ENCODE results near the gene TMPRSS4. TPM values are rescaled to one million over a fixed set of nuclear protein-coding genes. Genes with fewer than 3 reads are reported as not detected.

Gene TMPRSS4
- total RNA-seq, 3 donors from 2014 or later (not counting 1 experiment from before 2014, with no cell fraction given) = not detected

DNA sequence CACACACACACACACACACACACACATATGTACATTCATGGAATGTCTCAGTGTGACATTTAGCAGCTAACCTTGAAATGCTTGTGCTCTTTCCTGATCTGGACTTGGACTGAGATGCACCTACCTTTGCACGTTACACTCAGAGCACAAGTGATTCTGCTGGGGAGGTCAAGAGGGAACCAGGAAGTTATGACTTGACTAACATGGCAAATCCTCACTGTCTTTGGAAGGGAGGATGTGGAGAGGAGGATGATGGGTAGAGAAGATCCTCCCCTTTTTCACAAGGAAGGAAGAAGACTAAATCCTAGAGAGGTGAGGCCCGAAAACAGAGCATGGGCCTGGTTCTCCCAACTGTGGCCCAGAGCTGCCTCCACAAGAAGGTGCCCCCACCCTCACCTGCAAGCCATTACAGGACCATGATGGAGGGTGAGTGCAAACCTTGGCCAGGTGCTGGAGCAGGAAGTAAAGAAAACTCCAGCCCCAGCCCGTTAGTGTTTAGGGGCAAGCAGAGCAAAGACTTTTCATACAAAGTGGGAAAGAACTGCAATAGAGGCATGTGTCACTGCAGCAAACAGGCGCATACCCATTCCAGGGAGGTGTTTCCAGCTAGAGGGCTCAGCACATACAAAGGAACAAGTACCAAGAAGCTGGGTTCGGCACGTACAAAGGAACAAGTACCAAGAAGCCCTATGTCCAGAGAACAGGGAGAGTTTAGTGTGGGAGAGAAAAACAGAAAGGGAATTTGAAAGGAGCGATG, 49.4 kb downstream of the TMPRSS4 start:
- Mint-ChIP-seq H3K27ac (no peak overlapping the region), H3K4me3 (no peak overlapping the region), H3K36me3 (no peaks in the 10 kb centered on the region), H3K9me3 (no peaks in the 10 kb centered on the region), H3K4me1 (no peaks in the 10 kb centered on the region), H3K27me3 (ENCODE audit: low read depth in 2 of 2) (peaks cover 0 to 10% of the 10 kb centered on the region in 2 donors)
- DNase-seq (no peak), ATAC-seq (no peak)
- H3K27me3 ChIP-seq (ENCODE audit: control insufficient read depth, insufficient read depth, low read length) = no peaks in the 10 kb centered on the region
- no peaks in the 10 kb centered on the region for H3K36me3 ChIP-seq (ENCODE audit: control insufficient read depth, insufficient read depth, low read length)
- WGBS (ENCODE audit: insufficient coverage) = 87% methylated on average over 7 of the region's 7 CpGs
- TF ChIP-seq, protein P1, sequence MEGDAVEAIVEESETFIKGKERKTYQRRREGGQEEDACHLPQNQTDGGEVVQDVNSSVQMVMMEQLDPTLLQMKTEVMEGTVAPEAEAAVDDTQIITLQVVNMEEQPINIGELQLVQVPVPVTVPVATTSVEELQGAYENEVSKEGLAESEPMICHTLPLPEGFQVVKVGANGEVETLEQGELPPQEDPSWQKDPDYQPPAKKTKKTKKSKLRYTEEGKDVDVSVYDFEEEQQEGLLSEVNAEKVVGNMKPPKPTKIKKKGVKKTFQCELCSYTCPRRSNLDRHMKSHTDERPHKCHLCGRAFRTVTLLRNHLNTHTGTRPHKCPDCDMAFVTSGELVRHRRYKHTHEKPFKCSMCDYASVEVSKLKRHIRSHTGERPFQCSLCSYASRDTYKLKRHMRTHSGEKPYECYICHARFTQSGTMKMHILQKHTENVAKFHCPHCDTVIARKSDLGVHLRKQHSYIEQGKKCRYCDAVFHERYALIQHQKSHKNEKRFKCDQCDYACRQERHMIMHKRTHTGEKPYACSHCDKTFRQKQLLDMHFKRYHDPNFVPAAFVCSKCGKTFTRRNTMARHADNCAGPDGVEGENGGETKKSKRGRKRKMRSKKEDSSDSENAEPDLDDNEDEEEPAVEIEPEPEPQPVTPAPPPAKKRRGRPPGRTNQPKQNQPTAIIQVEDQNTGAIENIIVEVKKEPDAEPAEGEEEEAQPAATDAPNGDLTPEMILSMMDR (IDR thresholded peaks at IDR 0.05) = no peak
- H3K9me3 ChIP-seq (ENCODE audit: control insufficient read depth, insufficient read depth, low read length) = no peaks in the 10 kb centered on the region
- intact Hi-C loops (cut with micrococcal nuclease) = no loop called here
- H3K4me3 ChIP-seq (ENCODE audit: low read length) = no peak overlapping the region
- H3K4me1 ChIP-seq (ENCODE audit: control insufficient read depth, insufficient read depth, low read length) = peaks cover 3% of the 10 kb centered on the region
- H3K27ac ChIP-seq (ENCODE audit: low read length) = no peak overlapping the region

DNA sequence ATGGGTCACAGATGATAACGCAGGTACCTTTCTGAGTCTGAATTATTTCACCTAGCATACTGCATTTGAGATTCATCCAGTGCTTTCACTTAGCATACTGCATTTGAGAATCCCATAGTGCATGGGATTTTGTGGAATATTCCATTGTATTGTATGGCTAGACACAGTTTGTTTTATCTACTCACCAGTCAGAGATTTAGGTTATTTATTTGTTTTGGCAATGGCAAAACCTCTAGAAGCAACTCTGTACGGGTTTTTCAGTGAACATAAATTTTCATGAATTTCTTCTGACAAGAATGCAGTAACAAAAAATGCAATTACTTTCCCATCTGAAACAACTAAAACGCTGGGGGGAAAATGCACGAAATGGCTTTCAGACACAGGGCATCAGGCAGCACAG, 51.4 kb downstream of the TMPRSS4 start:
- Mint-ChIP-seq H3K9me3 (no peaks in the 10 kb centered on the region), H3K4me1 (no peaks in the 10 kb centered on the region), H3K27ac (no peak overlapping the region), H3K36me3 (no peaks in the 10 kb centered on the region), H3K27me3 (ENCODE audit: low read depth in 2 of 2) (peaks cover 0 to 8% of the 10 kb centered on the region in 2 donors), H3K4me3 (no peak overlapping the region)
- intact Hi-C loops (cut with micrococcal nuclease) = no loop called here
- no peak overlapping the region for H3K4me3 ChIP-seq (ENCODE audit: low read length)
- no peaks in the 10 kb centered on the region for H3K27me3 ChIP-seq (ENCODE audit: control insufficient read depth, insufficient read depth, low read length)
- no peak overlapping the region for H3K27ac ChIP-seq (ENCODE audit: low read length)
- no peak for DNase-seq
- WGBS (ENCODE audit: insufficient coverage) = 74% methylated on average over 4 of the region's 4 CpGs
- peaks cover 3% of the 10 kb centered on the region for H3K4me1 ChIP-seq (ENCODE audit: control insufficient read depth, insufficient read depth, low read length)
- no peaks in the 10 kb centered on the region for H3K36me3 ChIP-seq (ENCODE audit: control insufficient read depth, insufficient read depth, low read length)
- H3K9me3 ChIP-seq (ENCODE audit: control insufficient read depth, insufficient read depth, low read length) = no peaks in the 10 kb centered on the region
- TF ChIP-seq, protein P1 (IDR thresholded peaks at IDR 0.05) = no peak
- no peak for ATAC-seq

DNA sequence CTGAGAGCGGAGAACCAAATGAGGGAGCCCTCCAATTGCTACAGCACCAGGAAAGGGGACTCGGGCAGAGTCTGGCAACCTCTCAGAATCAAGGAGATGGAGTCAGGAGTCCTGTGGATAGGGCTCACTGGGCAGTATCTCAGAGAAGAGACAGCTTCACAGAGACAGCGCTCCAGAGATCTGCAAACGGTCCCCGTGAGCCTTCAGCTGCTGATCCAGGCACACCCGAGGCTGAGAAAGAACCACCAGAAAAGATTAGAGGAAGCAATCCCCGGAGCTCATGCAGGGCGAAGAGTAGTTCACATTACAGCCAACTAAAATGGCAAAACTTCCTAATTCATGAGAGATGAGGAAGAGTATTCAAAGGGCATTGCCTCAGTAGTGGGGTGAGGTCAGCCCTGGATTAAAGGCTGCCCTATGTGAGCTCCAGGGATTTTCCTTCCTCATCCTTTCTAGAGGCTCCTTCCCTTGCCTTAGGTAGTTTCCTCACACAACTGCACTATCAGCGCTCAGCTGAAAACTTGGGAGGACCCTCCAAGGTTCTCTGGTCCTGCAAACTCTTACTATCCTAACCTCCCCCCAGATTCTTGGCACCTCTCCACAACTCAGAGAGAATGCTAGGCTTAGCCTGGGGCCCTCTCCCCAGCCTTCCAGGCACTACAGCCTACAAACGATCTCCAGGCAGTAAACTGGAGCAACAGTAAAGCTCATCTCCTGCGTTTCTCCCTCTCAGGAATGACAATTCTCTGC, 52.0 kb downstream of the TMPRSS4 start:
- Histone ChIP-seq H3K36me3 (ENCODE audit: control insufficient read depth, insufficient read depth, low read length) (no peaks in the 10 kb centered on the region), H3K27me3 (ENCODE audit: control insufficient read depth, insufficient read depth, low read length) (no peaks in the 10 kb centered on the region), H3K4me3 (ENCODE audit: low read length) (no peak overlapping the region), H3K27ac (ENCODE audit: low read length) (no peak overlapping the region), H3K9me3 (ENCODE audit: control insufficient read depth, insufficient read depth, low read length) (no peaks in the 10 kb centered on the region), H3K4me1 (ENCODE audit: control insufficient read depth, insufficient read depth, low read length) (peaks cover 3% of the 10 kb centered on the region)
- DNase-seq (no peak), ATAC-seq (no peak)
- Mint-ChIP-seq H3K27me3 (ENCODE audit: low read depth in 2 of 2) (peaks cover 2 to 8% of the 10 kb centered on the region in 2 donors), H3K9me3 (no peaks in the 10 kb centered on the region), H3K27ac (no peak overlapping the region), H3K4me3 (no peak overlapping the region), H3K4me1 (no peaks in the 10 kb centered on the region), H3K36me3 (no peaks in the 10 kb centered on the region)
- 75% methylated on average over 11 of the region's 11 CpGs for WGBS (ENCODE audit: insufficient coverage)
- intact Hi-C loops (cut with micrococcal nuclease) = no loop called here
- TF ChIP-seq, protein P1 (IDR thresholded peaks at IDR 0.05) = no peak

Measured in natural killer cell (primary cell).